Measurements from ENCODE around the gene CACFD1. TPM values are rescaled to one million over a fixed set of nuclear protein-coding genes. Genes with fewer than 3 reads are reported as not detected.
A peak's percentile ranks its signal among the peaks of the same experiment; 100 is the strongest.

The CACFD1 gene
- polyA plus RNA-seq, 3 donors, result 5.0 to 6.7 (median 5.1) TPM

DNA sequence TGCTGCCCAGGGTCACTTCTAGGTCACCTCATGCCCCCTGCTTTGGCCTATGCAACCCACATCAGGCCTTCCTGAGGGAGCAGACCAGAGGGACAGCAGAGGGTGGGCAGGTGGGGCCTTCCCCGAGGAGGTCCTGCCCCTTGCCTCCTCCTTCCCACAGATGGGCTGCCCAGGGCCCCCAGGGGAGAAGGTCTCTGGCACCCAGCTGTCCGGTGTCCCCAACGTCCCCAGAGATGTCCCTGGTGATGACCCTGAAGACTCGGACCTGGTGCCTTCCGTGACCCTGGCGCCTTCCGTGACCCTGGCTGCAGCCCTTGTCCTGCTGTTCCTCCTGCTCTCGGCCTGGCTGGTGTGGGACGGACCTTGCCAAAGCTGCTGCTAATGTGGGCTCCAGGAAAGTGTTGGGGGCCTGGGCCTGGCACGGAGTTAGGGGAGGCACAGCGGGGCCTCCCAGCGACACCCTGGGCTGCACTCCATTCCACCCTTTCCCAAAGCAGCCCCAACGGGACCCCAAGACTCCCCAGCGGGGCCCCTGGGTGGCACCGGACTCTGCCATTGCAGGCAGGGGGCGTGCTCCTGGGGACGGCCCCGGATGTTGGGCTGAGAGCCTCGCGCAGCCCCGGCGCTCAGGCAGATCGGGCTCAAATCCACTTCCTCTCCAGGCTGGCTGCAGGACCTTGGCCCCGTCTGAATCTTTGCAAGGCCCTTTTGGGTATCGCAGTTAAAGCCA is 25.9 kb downstream of the CACFD1 start:
- Mint-ChIP-seq H3K4me1 (peaks cover 5% of the 10 kb centered on the region), H3K4me3 (no peak overlapping the region), H3K36me3 (no peaks in the 10 kb centered on the region), H3K27ac (peak overlapping the region in 2 of 7 donors; percentile 18 to 62), H3K9me3 (peaks cover 0 to 3% (median 0%) of the 10 kb centered on the region in 7 donors), H3K27me3 (ENCODE audit: low read depth in 3 of 3) (peaks cover 24 to 34% (median 25%) of the 10 kb centered on the region in 3 donors)
- Histone ChIP-seq H3K4me1 (ENCODE audit: control insufficient read depth in 1 of 2, insufficient read depth in 2 of 2, low read length in 2 of 2) (peaks cover 6 to 8% of the 10 kb centered on the region in 2 donors), H3K27me3 (ENCODE audit: control insufficient read depth in 2 of 2, insufficient read depth in 2 of 2, low read length in 2 of 2) (peaks cover 0 to under 1% of the 10 kb centered on the region in 2 donors), H2AFZ (ENCODE audit: insufficient read depth, low read depth, low read length, poor library complexity, severe bottlenecking) (peak overlapping the region; percentile 22), H3K4me2 (replicated peaks; ENCODE audit: extremely low read depth, low read length, poor library complexity, severe bottlenecking) (peak overlapping the region; percentile 40), H3K4me3 (replicated peaks in 1 of 3; ENCODE audit: low read depth in 2 of 3, low read length in 3 of 3) (peak overlapping the region in 1 of 3 experiments; percentile 24), H3K36me3 (replicated peaks in 1 of 2; ENCODE audit: control insufficient read depth in 1 of 2, insufficient read depth in 2 of 2, low read length in 2 of 2) (no peaks in the 10 kb centered on the region), H3K9ac (ENCODE audit: insufficient read depth, low read length, poor library complexity, severe bottlenecking) (no peak overlapping the region), H3K79me2 (ENCODE audit: insufficient read depth, low read length) (no peaks in the 10 kb centered on the region), H3K9me3 (replicated peaks in 1 of 2; ENCODE audit: control insufficient read depth in 1 of 2, insufficient read depth in 1 of 2, low read length in 2 of 2) (no peaks in the 10 kb centered on the region), H4K20me1 (ENCODE audit: insufficient read depth, low read length) (no peaks in the 10 kb centered on the region), H3K27ac (ENCODE audit: low read depth in 1 of 2, low read length in 2 of 2) (no peak overlapping the region)
- WGBS (ENCODE audit: insufficient coverage), result 45% methylated on average over 22 of the region's 25 CpGs
- peak; percentile 4 to 44 (median 15) for DNase-seq
- intact Hi-C loops (cut with micrococcal nuclease), result loop anchor here (1.0 to 10.0 kb wide), 5 partner anchors 78 to 461 kb away; no protein-coding TSS in a partner anchor
- TF ChIP-seq, protein P1, sequence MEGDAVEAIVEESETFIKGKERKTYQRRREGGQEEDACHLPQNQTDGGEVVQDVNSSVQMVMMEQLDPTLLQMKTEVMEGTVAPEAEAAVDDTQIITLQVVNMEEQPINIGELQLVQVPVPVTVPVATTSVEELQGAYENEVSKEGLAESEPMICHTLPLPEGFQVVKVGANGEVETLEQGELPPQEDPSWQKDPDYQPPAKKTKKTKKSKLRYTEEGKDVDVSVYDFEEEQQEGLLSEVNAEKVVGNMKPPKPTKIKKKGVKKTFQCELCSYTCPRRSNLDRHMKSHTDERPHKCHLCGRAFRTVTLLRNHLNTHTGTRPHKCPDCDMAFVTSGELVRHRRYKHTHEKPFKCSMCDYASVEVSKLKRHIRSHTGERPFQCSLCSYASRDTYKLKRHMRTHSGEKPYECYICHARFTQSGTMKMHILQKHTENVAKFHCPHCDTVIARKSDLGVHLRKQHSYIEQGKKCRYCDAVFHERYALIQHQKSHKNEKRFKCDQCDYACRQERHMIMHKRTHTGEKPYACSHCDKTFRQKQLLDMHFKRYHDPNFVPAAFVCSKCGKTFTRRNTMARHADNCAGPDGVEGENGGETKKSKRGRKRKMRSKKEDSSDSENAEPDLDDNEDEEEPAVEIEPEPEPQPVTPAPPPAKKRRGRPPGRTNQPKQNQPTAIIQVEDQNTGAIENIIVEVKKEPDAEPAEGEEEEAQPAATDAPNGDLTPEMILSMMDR (IDR thresholded peaks at IDR 0.05), result no peak

DNA sequence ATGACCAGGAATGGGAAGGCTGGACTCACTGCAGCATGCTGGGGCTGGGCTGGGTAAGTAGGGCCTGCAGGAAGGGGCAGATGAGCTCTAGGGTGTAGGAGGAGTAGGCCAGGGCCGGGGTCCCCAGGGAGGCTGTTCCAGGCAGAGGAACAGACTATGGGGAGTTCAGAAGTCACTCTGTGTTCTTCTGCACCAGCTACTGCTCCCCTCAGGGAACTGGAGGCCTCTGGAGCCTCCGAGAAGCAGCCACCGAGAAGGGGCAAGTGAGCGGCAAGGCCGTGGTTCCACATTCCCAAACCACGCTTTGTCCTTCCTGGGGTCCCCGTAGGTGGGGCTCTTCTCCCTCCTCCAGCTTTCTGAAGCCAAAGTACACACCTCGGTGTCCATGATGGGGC is 27.6 kb downstream of the CACFD1 start:
- Mint-ChIP-seq H3K9me3 (peaks cover 0 to 3% (median 0%) of the 10 kb centered on the region in 7 donors), H3K4me3 (no peak overlapping the region), H3K4me1 (peaks cover 5% of the 10 kb centered on the region), H3K27me3 (ENCODE audit: low read depth in 3 of 3) (peaks cover 12 to 22% (median 18%) of the 10 kb centered on the region in 3 donors), H3K27ac (no peak overlapping the region), H3K36me3 (no peaks in the 10 kb centered on the region)
- Histone ChIP-seq H3K36me3 (replicated peaks in 1 of 2; ENCODE audit: control insufficient read depth in 1 of 2, insufficient read depth in 2 of 2, low read length in 2 of 2) (no peaks in the 10 kb centered on the region), H3K27me3 (ENCODE audit: control insufficient read depth in 2 of 2, insufficient read depth in 2 of 2, low read length in 2 of 2) (no peaks in the 10 kb centered on the region), H2AFZ (ENCODE audit: insufficient read depth, low read depth, low read length, poor library complexity, severe bottlenecking) (no peak overlapping the region), H4K20me1 (ENCODE audit: insufficient read depth, low read length) (no peaks in the 10 kb centered on the region), H3K4me1 (ENCODE audit: control insufficient read depth in 1 of 2, insufficient read depth in 2 of 2, low read length in 2 of 2) (peaks cover 6 to 8% of the 10 kb centered on the region in 2 donors), H3K9me3 (replicated peaks in 1 of 2; ENCODE audit: control insufficient read depth in 1 of 2, insufficient read depth in 1 of 2, low read length in 2 of 2) (no peaks in the 10 kb centered on the region), H3K9ac (ENCODE audit: insufficient read depth, low read length, poor library complexity, severe bottlenecking) (no peak overlapping the region), H3K4me3 (replicated peaks in 1 of 3; ENCODE audit: low read depth in 2 of 3, low read length in 3 of 3) (no peak overlapping the region), H3K27ac (ENCODE audit: low read depth in 1 of 2, low read length in 2 of 2) (no peak overlapping the region), H3K4me2 (replicated peaks; ENCODE audit: extremely low read depth, low read length, poor library complexity, severe bottlenecking) (no peak overlapping the region), H3K79me2 (ENCODE audit: insufficient read depth, low read length) (no peaks in the 10 kb centered on the region)
- DNase-seq, result no peak
- intact Hi-C loops (cut with micrococcal nuclease), result loop anchor here (2.0 to 10.0 kb wide), 3 partner anchors 81 to 463 kb away; no protein-coding TSS in a partner anchor
- TF ChIP-seq, protein P1 (IDR thresholded peaks at IDR 0.05), result no peak
- WGBS (ENCODE audit: insufficient coverage), result 92% methylated on average over 8 of the region's 8 CpGs
